HEK293 (cell line): ENCODE measurements around the gene CMTM2.
A peak's percentile ranks its signal among the peaks of the same experiment; 100 is the strongest.

Experiments
- BCL11B ChIP-seq: fragments of 450-650 bp; formaldehyde crosslinking; IDR thresholded peaks from 2 replicates; pipeline ENCODE4 v1.5.1; 2016; ENCODE audit warnings: low read depth, missing biosample characterization, missing genetic modification characterization
- FEZF1 ChIP-seq: fragments of 450-650 bp; formaldehyde crosslinking; IDR thresholded peaks from 2 replicates; pipeline ENCODE4 v1.5.1; 2016; ENCODE audit warnings: missing biosample characterization, missing genetic modification characterization
- KLF10 ChIP-seq: fragments of 450-650 bp; IDR thresholded peaks from 2 replicates; pipeline ENCODE4 v1.5.1; 2018; ENCODE audit warnings: missing biosample characterization, mild to moderate bottlenecking, missing genetic modification characterization
- KLF7 ChIP-seq: fragments of 450-650 bp; formaldehyde crosslinking; IDR thresholded peaks from 2 replicates; pipeline ENCODE4 v1.5.1; 2016; ENCODE audit warnings: missing biosample characterization, missing genetic modification characterization, borderline replicate concordance
- KLF8 ChIP-seq: fragments of 450-650 bp; formaldehyde crosslinking; IDR thresholded peaks from 2 replicates; pipeline ENCODE4 v1.5.1; 2016; ENCODE audit warnings: missing biosample characterization, missing genetic modification characterization
- OVOL3 ChIP-seq: fragments of 450-650 bp; formaldehyde crosslinking; IDR thresholded peaks from 2 replicates; pipeline ENCODE4 v1.5.1; 2016; ENCODE audit warnings: missing biosample characterization, missing genetic modification characterization
- SP7 ChIP-seq: fragments of 450-650 bp; formaldehyde crosslinking; IDR thresholded peaks from 2 replicates; pipeline ENCODE4 v1.5.1; 2016; ENCODE audit warnings: missing biosample characterization, missing genetic modification characterization
- ZBTB20 ChIP-seq: fragments of 450-650 bp; formaldehyde crosslinking; IDR thresholded peaks from 2 replicates; pipeline ENCODE4 v1.5.1; 2016; ENCODE audit warnings: missing biosample characterization, missing genetic modification characterization
- ZFP41 ChIP-seq: fragments of 450-650 bp; formaldehyde crosslinking; IDR thresholded peaks from 2 replicates; pipeline ENCODE4 v1.5.1; 2016; ENCODE audit warnings: missing biosample characterization, missing genetic modification characterization, borderline replicate concordance
- ZFP69B ChIP-seq: fragments of 450-650 bp; formaldehyde crosslinking; IDR thresholded peaks from 2 replicates; pipeline ENCODE4 v1.5.1; 2016; ENCODE audit warnings: missing biosample characterization, missing genetic modification characterization
- ZNF10 ChIP-seq: fragments of 450-650 bp; formaldehyde crosslinking; IDR thresholded peaks from 2 replicates; pipeline ENCODE4 v1.5.1; 2017; ENCODE audit warnings: missing biosample characterization, missing genetic modification characterization
- ZNF132 ChIP-seq: fragments of 450-650 bp; formaldehyde crosslinking; IDR thresholded peaks from 2 replicates; pipeline ENCODE4 v1.5.1; 2017; ENCODE audit warnings: missing biosample characterization, missing genetic modification characterization, borderline replicate concordance
- ZNF157 ChIP-seq: fragments of 450-650 bp; formaldehyde crosslinking; IDR thresholded peaks from 2 replicates; pipeline ENCODE4 v1.5.1; 2016; ENCODE audit warnings: missing biosample characterization, missing genetic modification characterization
- ZNF184 ChIP-seq: fragments of 450-650 bp; IDR thresholded peaks from 2 replicates; pipeline ENCODE4 v1.5.1; 2018; ENCODE audit warnings: missing biosample characterization, mild to moderate bottlenecking, missing genetic modification characterization
- ZNF19 ChIP-seq: fragments of 450-650 bp; formaldehyde crosslinking; IDR thresholded peaks from 2 replicates; pipeline ENCODE4; 2016; ENCODE audit warnings: missing biosample characterization, missing genetic modification characterization, low read depth
- ZNF555 ChIP-seq: fragments of 450-650 bp; formaldehyde crosslinking; conservative IDR thresholded peaks from 2 replicates; pipeline ENCODE4 v1.5.1; 2017; ENCODE audit warnings: missing biosample characterization, mild to moderate bottlenecking, missing genetic modification characterization, inconsistent platforms
- ZNF571 ChIP-seq: fragments of 450-650 bp; formaldehyde crosslinking; IDR thresholded peaks from 2 replicates; pipeline ENCODE4 v1.5.0; 2017; ENCODE audit warnings: missing biosample characterization, missing genetic modification characterization
- ZNF596 ChIP-seq: fragments of 450-650 bp; IDR thresholded peaks from 2 replicates; pipeline ENCODE4 v1.5.0; 2018; ENCODE audit warnings: missing biosample characterization, mild to moderate bottlenecking, missing genetic modification characterization, moderate library complexity
- ZNF624 ChIP-seq: fragments of 450-650 bp; formaldehyde crosslinking; IDR thresholded peaks from 2 replicates; pipeline ENCODE4 v1.5.1; 2017; ENCODE audit warnings: missing biosample characterization, missing genetic modification characterization
- ZNF660 ChIP-seq: fragments of 450-650 bp; IDR thresholded peaks from 2 replicates; pipeline ENCODE4 v1.5.1; 2018; ENCODE audit warnings: missing biosample characterization, mild to moderate bottlenecking, missing genetic modification characterization
- ZSCAN18 ChIP-seq: fragments of 450-650 bp; formaldehyde crosslinking; IDR thresholded peaks from 2 replicates; pipeline ENCODE4 v1.5.1; 2016; ENCODE audit warnings: missing biosample characterization, missing genetic modification characterization
- TF ChIP-seq, protein P1 (sequence below): fragments of 450-650 bp; formaldehyde crosslinking; IDR thresholded peaks from 2 replicates; pipeline ENCODE4 v1.5.1; 2017; ENCODE audit warnings: missing biosample characterization, missing genetic modification characterization
- TF ChIP-seq, protein P2 (sequence below): fragments of 450-650 bp; IDR thresholded peaks from 2 replicates; pipeline ENCODE4 v1.5.1; 2018; ENCODE audit warnings: missing biosample characterization, mild to moderate bottlenecking, missing genetic modification characterization
- TF ChIP-seq, protein P3 (sequence below): fragments of 450-650 bp; formaldehyde crosslinking; IDR thresholded peaks from 2 replicates; pipeline ENCODE4 v1.5.0; 2017; ENCODE audit warnings: missing biosample characterization, missing genetic modification characterization, borderline replicate concordance
- TF ChIP-seq, protein P4 (sequence below): fragments of 450-650 bp; formaldehyde crosslinking; IDR thresholded peaks from 2 replicates; pipeline ENCODE4 v1.5.1; 2017; ENCODE audit warnings: missing biosample characterization, missing genetic modification characterization
- TF ChIP-seq, protein P5 (sequence below): fragments of 450-650 bp; formaldehyde crosslinking; IDR thresholded peaks from 2 replicates; pipeline ENCODE4 v1.5.1; 2017; ENCODE audit warnings: missing biosample characterization, missing genetic modification characterization
- TF ChIP-seq, protein P6 (sequence below): fragments of 450-650 bp; formaldehyde crosslinking; IDR thresholded peaks from 2 replicates; pipeline ENCODE4 v1.5.1; 2016; ENCODE audit warnings: missing biosample characterization, missing genetic modification characterization

The CMTM2 gene

DNA sequence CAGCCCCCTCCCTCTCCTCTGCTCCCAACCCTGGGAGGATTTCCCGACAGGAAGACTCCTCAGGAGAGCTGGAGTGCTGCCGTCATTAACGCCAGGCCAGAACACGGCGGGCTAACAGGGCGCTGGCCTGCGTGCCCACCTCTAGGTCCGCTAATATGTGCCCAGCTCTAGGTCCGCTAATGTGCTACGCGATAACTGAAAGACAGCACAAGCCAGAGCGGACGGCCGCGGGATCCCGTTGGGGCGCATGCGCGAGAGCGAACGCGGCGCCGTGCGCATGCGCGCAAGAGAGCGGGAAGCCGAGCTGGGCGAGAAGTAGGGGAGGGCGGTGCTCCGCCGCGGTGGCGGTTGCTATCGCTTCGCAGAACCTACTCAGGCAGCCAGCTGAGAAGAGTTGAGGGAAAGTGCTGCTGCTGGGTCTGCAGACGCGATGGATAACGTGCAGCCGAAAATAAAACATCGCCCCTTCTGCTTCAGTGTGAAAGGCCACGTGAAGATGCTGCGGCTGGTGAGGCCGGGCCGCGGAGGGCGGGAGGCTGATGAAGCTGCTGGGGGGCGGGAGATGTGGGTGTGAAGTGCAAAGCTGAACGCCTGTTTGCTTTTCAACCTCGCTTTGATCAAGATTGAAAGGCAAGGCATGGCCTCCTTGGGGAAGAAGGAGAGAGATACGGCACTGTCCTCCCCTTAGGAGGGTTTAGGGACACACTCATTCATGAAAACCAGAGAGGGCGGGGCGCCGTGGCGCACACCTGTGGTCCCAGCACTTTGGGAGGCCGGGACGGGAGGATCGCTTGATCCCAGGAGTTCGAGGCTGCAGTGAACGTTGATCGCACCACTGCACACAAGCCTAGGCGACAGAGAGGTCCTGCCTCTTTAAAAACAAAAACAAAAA is 26.7 kb upstream of the CMTM2 start, which contains the start of gene CKLF (continued):
- TF ChIP-seq KLF7 (tag by site-specific recombination) (peak; percentile 75; the same call in 1 of the 2 replicates), KLF10 (tag by site-specific recombination) (no peak), OVOL3 (tag by site-specific recombination) (peak; percentile 45; the same call in 1 of the 2 replicates), ZNF132 (tag by site-specific recombination) (no peak), ZSCAN18 (tag by site-specific recombination) (no peak), ZFP69B (tag by site-specific recombination) (no peak), ZNF184 (tag by site-specific recombination) (no peak), ZNF10 (tag by site-specific recombination) (peak; percentile 64; the same call in 1 of the 2 replicates), ZNF555 (tag by site-specific recombination) (no peak), BCL11B (tag by site-specific recombination) (no peak), ZFP41 (no peak; the same call in 1 of the 2 replicates), FEZF1 (tag by site-specific recombination) (no peak), ZBTB20 (tag by site-specific recombination) (peak; percentile 21; the same call in 1 of the 2 replicates), ZNF157 (tag by site-specific recombination) (no peak), ZNF571 (tag by site-specific recombination) (no peak), KLF8 (tag by site-specific recombination) (0 out of 2 replicates have a peak, but pooled peaks have one; percentile 57), ZNF624 (tag by site-specific recombination) (no peak), ZNF596 (no peak), SP7 (tag by site-specific recombination) (peak; percentile 60; the same call in 1 of the 2 replicates), ZNF660 (no peak), ZNF19 (tag by site-specific recombination) (no peak)
- TF ChIP-seq, protein P1, sequence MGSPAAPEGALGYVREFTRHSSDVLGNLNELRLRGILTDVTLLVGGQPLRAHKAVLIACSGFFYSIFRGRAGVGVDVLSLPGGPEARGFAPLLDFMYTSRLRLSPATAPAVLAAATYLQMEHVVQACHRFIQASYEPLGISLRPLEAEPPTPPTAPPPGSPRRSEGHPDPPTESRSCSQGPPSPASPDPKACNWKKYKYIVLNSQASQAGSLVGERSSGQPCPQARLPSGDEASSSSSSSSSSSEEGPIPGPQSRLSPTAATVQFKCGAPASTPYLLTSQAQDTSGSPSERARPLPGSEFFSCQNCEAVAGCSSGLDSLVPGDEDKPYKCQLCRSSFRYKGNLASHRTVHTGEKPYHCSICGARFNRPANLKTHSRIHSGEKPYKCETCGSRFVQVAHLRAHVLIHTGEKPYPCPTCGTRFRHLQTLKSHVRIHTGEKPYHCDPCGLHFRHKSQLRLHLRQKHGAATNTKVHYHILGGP: no peak
- TF ChIP-seq, protein P2, sequence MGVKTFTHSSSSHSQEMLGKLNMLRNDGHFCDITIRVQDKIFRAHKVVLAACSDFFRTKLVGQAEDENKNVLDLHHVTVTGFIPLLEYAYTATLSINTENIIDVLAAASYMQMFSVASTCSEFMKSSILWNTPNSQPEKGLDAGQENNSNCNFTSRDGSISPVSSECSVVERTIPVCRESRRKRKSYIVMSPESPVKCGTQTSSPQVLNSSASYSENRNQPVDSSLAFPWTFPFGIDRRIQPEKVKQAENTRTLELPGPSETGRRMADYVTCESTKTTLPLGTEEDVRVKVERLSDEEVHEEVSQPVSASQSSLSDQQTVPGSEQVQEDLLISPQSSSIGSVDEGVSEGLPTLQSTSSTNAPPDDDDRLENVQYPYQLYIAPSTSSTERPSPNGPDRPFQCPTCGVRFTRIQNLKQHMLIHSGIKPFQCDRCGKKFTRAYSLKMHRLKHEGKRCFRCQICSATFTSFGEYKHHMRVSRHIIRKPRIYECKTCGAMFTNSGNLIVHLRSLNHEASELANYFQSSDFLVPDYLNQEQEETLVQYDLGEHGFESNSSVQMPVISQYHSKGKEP: no peak
- TF ChIP-seq, protein P3, sequence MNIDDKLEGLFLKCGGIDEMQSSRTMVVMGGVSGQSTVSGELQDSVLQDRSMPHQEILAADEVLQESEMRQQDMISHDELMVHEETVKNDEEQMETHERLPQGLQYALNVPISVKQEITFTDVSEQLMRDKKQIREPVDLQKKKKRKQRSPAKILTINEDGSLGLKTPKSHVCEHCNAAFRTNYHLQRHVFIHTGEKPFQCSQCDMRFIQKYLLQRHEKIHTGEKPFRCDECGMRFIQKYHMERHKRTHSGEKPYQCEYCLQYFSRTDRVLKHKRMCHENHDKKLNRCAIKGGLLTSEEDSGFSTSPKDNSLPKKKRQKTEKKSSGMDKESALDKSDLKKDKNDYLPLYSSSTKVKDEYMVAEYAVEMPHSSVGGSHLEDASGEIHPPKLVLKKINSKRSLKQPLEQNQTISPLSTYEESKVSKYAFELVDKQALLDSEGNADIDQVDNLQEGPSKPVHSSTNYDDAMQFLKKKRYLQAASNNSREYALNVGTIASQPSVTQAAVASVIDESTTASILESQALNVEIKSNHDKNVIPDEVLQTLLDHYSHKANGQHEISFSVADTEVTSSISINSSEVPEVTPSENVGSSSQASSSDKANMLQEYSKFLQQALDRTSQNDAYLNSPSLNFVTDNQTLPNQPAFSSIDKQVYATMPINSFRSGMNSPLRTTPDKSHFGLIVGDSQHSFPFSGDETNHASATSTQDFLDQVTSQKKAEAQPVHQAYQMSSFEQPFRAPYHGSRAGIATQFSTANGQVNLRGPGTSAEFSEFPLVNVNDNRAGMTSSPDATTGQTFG (tag by site-specific recombination): no peak
- TF ChIP-seq, protein P4, sequence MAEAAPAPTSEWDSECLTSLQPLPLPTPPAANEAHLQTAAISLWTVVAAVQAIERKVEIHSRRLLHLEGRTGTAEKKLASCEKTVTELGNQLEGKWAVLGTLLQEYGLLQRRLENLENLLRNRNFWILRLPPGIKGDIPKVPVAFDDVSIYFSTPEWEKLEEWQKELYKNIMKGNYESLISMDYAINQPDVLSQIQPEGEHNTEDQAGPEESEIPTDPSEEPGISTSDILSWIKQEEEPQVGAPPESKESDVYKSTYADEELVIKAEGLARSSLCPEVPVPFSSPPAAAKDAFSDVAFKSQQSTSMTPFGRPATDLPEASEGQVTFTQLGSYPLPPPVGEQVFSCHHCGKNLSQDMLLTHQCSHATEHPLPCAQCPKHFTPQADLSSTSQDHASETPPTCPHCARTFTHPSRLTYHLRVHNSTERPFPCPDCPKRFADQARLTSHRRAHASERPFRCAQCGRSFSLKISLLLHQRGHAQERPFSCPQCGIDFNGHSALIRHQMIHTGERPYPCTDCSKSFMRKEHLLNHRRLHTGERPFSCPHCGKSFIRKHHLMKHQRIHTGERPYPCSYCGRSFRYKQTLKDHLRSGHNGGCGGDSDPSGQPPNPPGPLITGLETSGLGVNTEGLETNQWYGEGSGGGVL: peak; percentile 23; the same call in 1 of the 2 replicates
- TF ChIP-seq, protein P5, sequence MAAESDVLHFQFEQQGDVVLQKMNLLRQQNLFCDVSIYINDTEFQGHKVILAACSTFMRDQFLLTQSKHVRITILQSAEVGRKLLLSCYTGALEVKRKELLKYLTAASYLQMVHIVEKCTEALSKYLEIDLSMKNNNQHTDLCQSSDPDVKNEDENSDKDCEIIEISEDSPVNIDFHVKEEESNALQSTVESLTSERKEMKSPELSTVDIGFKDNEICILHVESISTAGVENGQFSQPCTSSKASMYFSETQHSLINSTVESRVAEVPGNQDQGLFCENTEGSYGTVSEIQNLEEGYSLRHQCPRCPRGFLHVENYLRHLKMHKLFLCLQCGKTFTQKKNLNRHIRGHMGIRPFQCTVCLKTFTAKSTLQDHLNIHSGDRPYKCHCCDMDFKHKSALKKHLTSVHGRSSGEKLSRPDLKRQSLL (tag by site-specific recombination): peak; percentile 71
- TF ChIP-seq, protein P6, sequence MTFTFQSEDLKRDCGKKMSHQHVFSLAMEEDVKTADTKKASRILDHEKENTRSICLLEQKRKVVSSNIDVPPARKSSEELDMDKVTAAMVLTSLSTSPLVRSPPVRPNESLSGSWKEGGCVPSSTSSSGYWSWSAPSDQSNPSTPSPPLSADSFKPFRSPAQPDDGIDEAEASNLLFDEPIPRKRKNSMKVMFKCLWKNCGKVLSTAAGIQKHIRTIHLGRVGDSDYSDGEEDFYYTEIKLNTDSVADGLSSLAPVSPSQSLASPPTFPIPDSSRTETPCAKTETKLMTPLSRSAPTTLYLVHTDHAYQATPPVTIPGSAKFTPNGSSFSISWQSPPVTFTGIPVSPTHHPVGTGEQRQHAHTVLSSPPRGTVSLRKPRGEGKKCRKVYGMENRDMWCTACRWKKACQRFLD (tag by site-specific recombination): no peak
